Choroid plexus epithelial cell (primary cell): Measurements from ENCODE around the gene GREB1L.
A peak's percentile ranks its signal among the peaks of the same experiment; 100 is the strongest.

ENCODE experiments used
- DNase-seq: peaks from one replicate; pipeline ENCODE4 v3.0.0-alpha.2; 2010; ENCODE audit warnings: low read depth
- H3K4me3 ChIP-seq: 2 replicates; pipeline ENCODE4 v1.5.1; 2011; ENCODE audit warnings: low read depth, mild to moderate bottlenecking, control low read depth, low read length, moderate library complexity
- TF ChIP-seq, protein P1 (sequence below): conservative IDR thresholded peaks from 2 replicates; pipeline ENCODE4 v1.5.1; 2011; ENCODE audit warnings: low read depth, mild to moderate bottlenecking, control low read depth, inconsistent platforms, low read length, moderate library complexity

Gene GREB1L

DNA sequence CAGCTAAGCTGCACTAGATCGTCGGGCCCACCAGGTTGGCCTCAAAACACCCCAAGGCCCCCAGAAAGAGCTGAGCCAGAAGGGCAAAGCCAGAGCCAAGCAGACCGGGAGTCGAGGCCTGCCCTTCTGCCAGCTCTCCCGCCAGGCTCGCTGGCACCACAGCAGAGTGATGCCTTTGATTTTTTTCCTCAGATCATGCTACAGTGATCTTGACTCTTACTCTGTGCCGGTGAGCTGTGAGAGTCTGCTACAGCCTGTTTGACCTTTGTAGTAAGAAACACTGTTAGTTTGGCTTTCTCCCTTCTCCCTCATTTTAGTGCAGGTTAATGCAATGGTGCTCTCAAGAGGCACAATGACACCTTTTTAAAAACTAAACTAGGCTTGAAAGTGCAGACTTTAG is 260.6 kb downstream of the GREB1L start:
- TF ChIP-seq, protein P1, sequence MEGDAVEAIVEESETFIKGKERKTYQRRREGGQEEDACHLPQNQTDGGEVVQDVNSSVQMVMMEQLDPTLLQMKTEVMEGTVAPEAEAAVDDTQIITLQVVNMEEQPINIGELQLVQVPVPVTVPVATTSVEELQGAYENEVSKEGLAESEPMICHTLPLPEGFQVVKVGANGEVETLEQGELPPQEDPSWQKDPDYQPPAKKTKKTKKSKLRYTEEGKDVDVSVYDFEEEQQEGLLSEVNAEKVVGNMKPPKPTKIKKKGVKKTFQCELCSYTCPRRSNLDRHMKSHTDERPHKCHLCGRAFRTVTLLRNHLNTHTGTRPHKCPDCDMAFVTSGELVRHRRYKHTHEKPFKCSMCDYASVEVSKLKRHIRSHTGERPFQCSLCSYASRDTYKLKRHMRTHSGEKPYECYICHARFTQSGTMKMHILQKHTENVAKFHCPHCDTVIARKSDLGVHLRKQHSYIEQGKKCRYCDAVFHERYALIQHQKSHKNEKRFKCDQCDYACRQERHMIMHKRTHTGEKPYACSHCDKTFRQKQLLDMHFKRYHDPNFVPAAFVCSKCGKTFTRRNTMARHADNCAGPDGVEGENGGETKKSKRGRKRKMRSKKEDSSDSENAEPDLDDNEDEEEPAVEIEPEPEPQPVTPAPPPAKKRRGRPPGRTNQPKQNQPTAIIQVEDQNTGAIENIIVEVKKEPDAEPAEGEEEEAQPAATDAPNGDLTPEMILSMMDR, result no peak
- H3K4me3 ChIP-seq, result no peak overlapping the region
- DNase-seq, result no peak

DNA sequence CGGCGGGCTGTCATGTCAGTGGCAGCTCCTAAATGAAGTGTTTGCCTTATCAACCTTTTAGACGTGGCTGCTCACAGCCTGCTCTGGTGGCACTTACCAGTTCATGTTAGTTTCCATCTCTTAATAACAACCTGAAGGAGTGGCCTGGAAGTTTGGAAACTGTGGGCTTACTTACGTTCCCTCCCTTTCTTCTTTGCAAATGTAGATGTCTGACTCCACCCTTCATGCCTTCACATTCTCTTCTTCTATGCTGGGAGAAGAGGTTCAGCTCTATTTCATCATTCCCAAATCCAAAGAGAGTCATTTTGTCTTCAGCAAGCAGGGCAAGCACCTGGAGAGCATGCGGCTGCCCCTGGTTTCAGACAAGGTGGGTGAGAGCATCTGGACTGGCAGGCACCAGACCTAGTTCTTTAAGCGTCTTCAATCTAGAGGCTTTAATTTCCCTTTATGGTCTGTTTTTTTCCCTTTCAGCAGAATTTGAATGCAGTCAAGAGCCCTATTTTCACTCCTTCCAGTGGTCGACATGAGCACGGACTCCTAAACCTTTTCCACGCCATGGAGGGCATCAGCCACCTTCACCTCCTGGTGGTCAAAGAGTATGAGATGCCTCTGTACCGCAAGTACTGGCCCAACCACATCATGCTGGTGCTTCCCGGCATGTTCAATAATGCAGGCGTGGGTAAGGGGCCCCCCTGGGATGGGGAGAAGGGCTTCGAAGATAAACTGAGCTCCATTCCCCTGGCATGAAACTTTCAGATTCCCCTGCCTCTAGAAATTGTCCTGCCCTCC is 266.1 kb downstream of the GREB1L start:
- no peak for DNase-seq
- TF ChIP-seq, protein P1, result no peak
- no peak overlapping the region for H3K4me3 ChIP-seq

DNA sequence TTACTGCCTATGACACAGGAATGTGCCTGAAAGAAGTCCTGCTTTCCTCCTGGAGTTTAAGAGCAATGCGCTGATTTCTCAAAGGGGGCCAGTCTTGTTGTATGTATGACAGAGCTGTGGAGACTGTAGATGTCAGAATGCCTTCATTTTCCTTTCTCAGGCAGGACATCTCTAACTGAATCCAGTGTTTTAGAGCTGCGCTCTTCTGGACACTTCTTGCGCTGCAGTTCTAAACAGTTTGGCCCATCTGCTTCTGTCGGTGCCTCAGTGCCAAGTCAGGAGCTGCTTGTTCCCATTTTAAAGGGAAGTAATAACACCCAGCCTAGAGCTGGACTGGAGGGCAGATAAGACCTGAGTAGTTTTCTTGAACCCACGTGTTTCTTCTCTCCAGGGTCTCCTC is 267.0 kb downstream of the GREB1L start:
- no peak overlapping the region for H3K4me3 ChIP-seq
- DNase-seq, result no peak
- TF ChIP-seq, protein P1, result no peak

DNA sequence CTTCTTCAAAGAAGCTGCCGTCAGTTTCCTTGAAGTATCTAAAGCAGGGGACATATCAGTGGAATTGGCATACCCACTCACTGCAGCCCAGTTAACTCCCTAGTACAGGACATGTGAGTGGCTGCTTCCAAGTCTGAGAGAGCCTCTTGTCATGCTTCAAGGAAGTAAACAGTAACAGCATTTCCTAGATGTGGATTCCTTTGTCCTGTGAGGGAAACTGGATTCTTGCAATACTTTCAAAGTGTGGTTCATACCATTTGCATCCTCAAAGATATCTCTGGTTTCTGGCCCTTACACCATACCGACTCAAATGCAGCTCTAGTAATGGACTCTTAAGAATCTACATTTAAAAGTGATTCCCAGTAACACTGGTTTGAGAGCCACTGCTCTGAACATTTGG is 271.3 kb downstream of the GREB1L start:
- peak; percentile 35 for DNase-seq
- TF ChIP-seq, protein P1, result no peak
- no peak overlapping the region for H3K4me3 ChIP-seq

DNA sequence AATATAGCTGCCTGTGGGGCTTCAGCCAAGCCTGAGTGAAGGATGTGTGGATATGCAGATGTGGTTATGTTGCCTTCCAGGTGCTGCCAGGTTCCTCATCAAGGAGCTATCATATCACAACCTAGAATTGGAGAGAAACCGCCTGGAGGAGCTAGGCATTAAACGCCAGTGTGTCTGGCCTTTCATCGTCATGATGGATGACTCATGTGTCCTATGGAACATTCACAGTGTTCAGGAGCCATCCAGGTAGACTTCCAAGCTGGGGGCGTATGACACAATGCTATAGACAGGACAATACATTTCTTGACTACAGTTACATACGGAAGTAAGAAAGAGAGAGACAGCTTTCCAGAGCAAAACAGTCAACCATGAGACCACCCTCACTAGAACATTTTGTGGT is 271.7 kb downstream of the GREB1L start:
- H3K4me3 ChIP-seq, result no peak overlapping the region
- no peak for DNase-seq
- TF ChIP-seq, protein P1, result no peak

DNA sequence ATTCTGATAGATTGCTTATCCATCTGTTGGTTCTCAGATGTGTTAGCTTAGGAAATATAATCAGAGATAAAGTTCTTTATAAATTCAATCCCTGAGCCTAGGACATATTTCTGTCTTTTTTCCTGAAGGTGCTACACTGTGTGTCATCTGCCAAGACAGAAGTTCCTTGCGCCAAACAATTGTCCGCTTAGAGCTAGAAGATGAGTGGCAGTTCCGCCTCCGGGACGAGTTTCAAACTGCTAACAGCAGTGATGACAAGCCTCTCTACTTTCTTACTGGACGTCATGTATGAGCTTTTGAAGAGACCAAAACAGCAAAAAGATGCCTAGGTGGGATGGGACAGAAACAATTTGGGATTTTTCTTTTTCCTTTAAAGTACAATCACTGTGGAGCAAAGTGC is 280.5 kb downstream of the GREB1L start:
- DNase-seq, result no peak
- TF ChIP-seq, protein P1, result no peak
- H3K4me3 ChIP-seq, result no peak overlapping the region

DNA sequence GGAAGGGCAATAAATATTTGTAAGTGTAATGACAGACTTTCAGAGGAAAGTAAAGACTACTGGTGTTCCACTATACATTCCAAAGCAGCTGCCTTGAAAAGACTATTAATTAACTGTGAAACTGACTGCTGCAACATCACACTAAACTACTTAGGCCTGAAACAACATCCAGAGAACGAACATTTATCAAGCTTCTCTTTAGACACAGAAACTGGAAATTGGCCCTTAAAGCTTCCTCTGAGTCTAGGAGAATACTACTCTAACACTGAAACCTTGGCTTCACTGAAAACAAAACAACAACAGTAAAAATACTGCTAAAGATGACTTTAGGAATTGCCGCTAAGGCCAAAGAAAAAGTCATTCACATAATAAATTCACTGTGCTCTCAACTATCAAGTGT is 283.9 kb downstream of the GREB1L start:
- no peak overlapping the region for H3K4me3 ChIP-seq
- TF ChIP-seq, protein P1, result no peak
- no peak for DNase-seq
